Glutamatergic neuron (in vitro differentiated cells): Measurements from ENCODE around the gene CIDEC. TPM values are rescaled to one million over a fixed set of nuclear protein-coding genes. Genes with fewer than 3 reads are reported as not detected.

Source experiments
- DNase-seq: peaks from one replicate; pipeline ENCODE4 v3.0.0; 2022
- H3K27ac Mint-ChIP-seq: one replicate; pipeline ENCODE4 v1.8.0; 2020; ENCODE audit warnings: mild to moderate bottlenecking, mixed read lengths, inconsistent platforms; ENCODE audit not compliant: unreplicated experiment
- H3K27me3 Mint-ChIP-seq: one replicate; pipeline ENCODE4 v1.8.0; 2020; ENCODE audit warnings: mild to moderate bottlenecking, moderate library complexity, mixed read lengths, inconsistent platforms; ENCODE audit not compliant: unreplicated experiment
- H3K36me3 Mint-ChIP-seq: one replicate; pipeline ENCODE4 v1.8.0; 2020; ENCODE audit warnings: mild to moderate bottlenecking, mixed read lengths, inconsistent platforms; ENCODE audit not compliant: unreplicated experiment
- H3K4me1 Mint-ChIP-seq: one replicate; pipeline ENCODE4 v1.8.0; 2020; ENCODE audit warnings: mild to moderate bottlenecking, low read depth, mixed read lengths, inconsistent platforms; ENCODE audit not compliant: unreplicated experiment
- H3K4me3 Mint-ChIP-seq: one replicate; pipeline ENCODE4 v1.8.0; 2020; ENCODE audit warnings: mild to moderate bottlenecking, mixed read lengths, inconsistent platforms; ENCODE audit not compliant: unreplicated experiment
- H3K9me3 Mint-ChIP-seq: one replicate; pipeline ENCODE4 v1.8.0; 2020; ENCODE audit warnings: mild to moderate bottlenecking, moderate library complexity, mixed read lengths, inconsistent platforms; ENCODE audit not compliant: unreplicated experiment
- CTCF ChIP-seq: fragments of 200-600 bp; sonication (generic); IDR thresholded peaks from one replicate; pipeline ENCODE4 v1.5.0; 2021; ENCODE audit not compliant: partially characterized antibody, unreplicated experiment
- total RNA-seq: library from RNA; stranded (reverse); fragmentation: NEBNext Ultra II Directional; extraction: Animal tissue kit (Norgen Biotek cat#: 25700); gene quantifications from one replicate; pipeline ENCODE4 v1.2.1, GENCODE V29; 2021; ENCODE audit not compliant: unreplicated experiment

CIDEC gene
- total RNA-seq, 1 donor from 2014 or later = not detected

- no peaks in the 10 kb centered on the region for H3K36me3 Mint-ChIP-seq
Measured at GRCh38 chr3:9887480-9887879, 7.4 kb upstream of the CIDEC start.

GRCh38 chr3:9886328-9886727, 6.3 kb upstream of the CIDEC start:
- Mint-ChIP-seq H3K27me3 (no peaks in the 10 kb centered on the region), H3K4me1 (peaks cover 2% of the 10 kb centered on the region), H3K4me3 (no peak overlapping the region), H3K36me3 (no peaks in the 10 kb centered on the region), H3K9me3 (peaks cover 3% of the 10 kb centered on the region), H3K27ac (no peak overlapping the region)
- DNase-seq = no peak
- no peak for TF ChIP-seq CTCF

More at GRCh38 chr3:9887480-9887879, 7.4 kb upstream of the CIDEC start:
- H3K27me3 Mint-ChIP-seq = no peaks in the 10 kb centered on the region
- TF ChIP-seq CTCF = no peak
- H3K4me3 Mint-ChIP-seq = no peak overlapping the region
- H3K9me3 Mint-ChIP-seq = peaks cover 3% of the 10 kb centered on the region
- no peak for DNase-seq
- no peak overlapping the region for H3K27ac Mint-ChIP-seq
- peaks cover 4% of the 10 kb centered on the region for H3K4me1 Mint-ChIP-seq

- no peak for TF ChIP-seq CTCF
- Mint-ChIP-seq H3K36me3 (no peaks in the 10 kb centered on the region), H3K4me3 (no peak overlapping the region), H3K27ac (no peak overlapping the region), H3K9me3 (no peaks in the 10 kb centered on the region), H3K4me1 (peaks cover 2% of the 10 kb centered on the region), H3K27me3 (no peaks in the 10 kb centered on the region)
- no peak for DNase-seq
Measured at GRCh38 chr3:9884555-9885165, 4.6 kb upstream of the CIDEC start.

- Mint-ChIP-seq H3K4me3 (no peak overlapping the region), H3K9me3 (no peaks in the 10 kb centered on the region), H3K27me3 (no peaks in the 10 kb centered on the region), H3K27ac (no peak overlapping the region), H3K36me3 (no peaks in the 10 kb centered on the region), H3K4me1 (peaks cover 2% of the 10 kb centered on the region)
- no peak for TF ChIP-seq CTCF
- no peak for DNase-seq
Measured at GRCh38 chr3:9883706-9884554, 3.9 kb upstream of the CIDEC start.

- Mint-ChIP-seq H3K27me3 (no peaks in the 10 kb centered on the region), H3K27ac (no peak overlapping the region), H3K9me3 (no peaks in the 10 kb centered on the region), H3K4me1 (no peaks in the 10 kb centered on the region), H3K4me3 (no peak overlapping the region), H3K36me3 (no peaks in the 10 kb centered on the region)
- no peak for DNase-seq
- TF ChIP-seq CTCF = no peak
Measured at GRCh38 chr3:9881441-9881840, 1.4 kb upstream of the CIDEC start.
